ENCODE measurements around the gene IPO8.

DNA sequence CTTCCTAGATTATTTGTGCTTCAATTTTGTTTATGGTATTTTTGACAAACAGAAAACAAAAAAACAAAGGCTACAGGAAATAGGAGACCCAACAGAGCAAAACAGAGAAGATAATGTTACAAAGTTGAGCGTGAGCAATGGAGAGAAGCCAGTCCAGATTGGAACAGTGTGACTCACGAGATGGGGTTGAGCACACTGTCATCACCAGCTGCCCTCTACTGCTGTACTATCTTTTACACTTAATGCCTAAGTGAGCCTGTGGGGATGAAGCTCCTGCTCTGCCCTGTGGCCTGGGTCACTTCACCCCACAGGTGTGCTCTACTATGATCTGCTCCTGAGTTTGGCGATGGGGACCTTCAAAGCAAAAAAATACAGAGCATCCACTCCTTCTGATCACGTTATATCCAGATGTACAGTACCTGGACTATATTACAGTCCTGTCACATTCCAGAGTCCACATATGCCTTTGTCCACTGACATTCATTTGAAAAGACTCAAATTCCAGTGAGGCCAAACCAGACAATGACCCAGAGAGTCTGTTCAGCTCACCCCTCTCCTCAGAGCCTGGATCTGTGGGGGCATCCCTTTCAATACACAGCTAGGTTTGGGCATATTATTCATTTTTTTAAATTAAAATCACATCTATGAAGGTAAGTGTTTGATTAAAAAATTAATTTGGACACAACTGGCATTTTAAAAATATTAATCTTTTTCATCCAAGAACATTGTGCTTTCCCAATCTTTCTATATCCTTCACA lies 4.4 kb downstream of the IPO8 start:
- TF ChIP-seq EZH2 (optimal IDR thresholded peaks at IDR 0.05; ENCODE audit: low read depth, low read length) (no peak), CTCF (IDR thresholded peaks at IDR 0.05; ENCODE audit: low read length) (no peak)
